HG02571 (cell line): ENCODE results near the gene RNASEH2A.
A peak's percentile ranks its signal among the peaks of the same experiment; 100 is the strongest.
"Not testable (repeated sequence)": the region's sequence is repeated elsewhere in the genome, so short reads cannot be mapped to it uniquely, and the experiment has no call there.

ENCODE experiments used
- ATAC-seq: cut with Tn5 transposase; IDR thresholded peaks from one replicate; pipeline ENCODE4 v1.9.1; 2021; ENCODE audit warnings: mild to moderate bottlenecking, moderate library complexity; ENCODE audit not compliant: unreplicated experiment

Gene RNASEH2A

GRCh38 chr19:12793290-12794195 is 12.8 kb upstream of the RNASEH2A start:
- peak; percentile 31 for ATAC-seq

- ATAC-seq, result no peak
These were observed 12.0 kb upstream of the RNASEH2A start for GRCh38 chr19:12794196-12794941.

GRCh38 chr19:12794971-12795381 is 11.4 kb upstream of the RNASEH2A start:
- ATAC-seq, result no peak

- ATAC-seq, result no peak
These were observed 10.0 kb upstream of the RNASEH2A start for GRCh38 chr19:12796146-12797071.

- no peak for ATAC-seq
These were observed 9.2 kb upstream of the RNASEH2A start for GRCh38 chr19:12797141-12797587.

- not testable (repeated sequence) for ATAC-seq
These were observed 8.8 kb upstream of the RNASEH2A start for GRCh38 chr19:12797607-12798006.

- ATAC-seq, result no peak
These were observed 6.5 kb upstream of the RNASEH2A start for GRCh38 chr19:12799742-12800465.

GRCh38 chr19:12800466-12800770 is 6.0 kb upstream of the RNASEH2A start:
- no peak for ATAC-seq

GRCh38 chr19:12800923-12801465 is 5.4 kb upstream of the RNASEH2A start:
- no peak for ATAC-seq

GRCh38 chr19:12801466-12802266 is 4.7 kb upstream of the RNASEH2A start, which contains the start of the genes PRDX2 and THSD8:
PRDX2 (minus strand) TSS chr19:12801800; CDS start chr19:12801261, 539 bp downstream.
THSD8 (plus strand) TSS chr19:12802069; CDS start chr19:12802072, 3 bp downstream.
- ATAC-seq, result no peak

GRCh38 chr19:12802267-12803106 is 3.9 kb upstream of the RNASEH2A start:
- no peak for ATAC-seq

- no peak for ATAC-seq
These were observed 2.3 kb upstream of the RNASEH2A start for GRCh38 chr19:12804051-12804450.

- no peak for ATAC-seq
These were observed 8.7 kb downstream of the RNASEH2A start for GRCh38 chr19:12815088-12815487.

- not testable (repeated sequence) for ATAC-seq
These were observed 10.8 kb downstream of the RNASEH2A start for GRCh38 chr19:12817188-12817587.

GRCh38 chr19:12817810-12818209 is 11.4 kb downstream of the RNASEH2A start:
- not testable (repeated sequence) for ATAC-seq

GRCh38 chr19:12821761-12822160 is 15.4 kb downstream of the RNASEH2A start:
- ATAC-seq, result no peak

- no peak for ATAC-seq
These were observed 19.1 kb downstream of the RNASEH2A start for GRCh38 chr19:12825254-12826131.
